HEK293T (cell line): ENCODE data around the gene ANKRD34A.
"Not testable (repeated sequence)": the region's sequence is repeated elsewhere in the genome, so short reads cannot be mapped to it uniquely, and the experiment has no call there.

Source experiments
- CTCF ChIA-PET: fragments of 350-600 bp; formaldehyde crosslinking; extraction: SDS; loops from one replicate; lab custom pipeline; 2021; ENCODE audit warnings: antibody characterized with exemption, inconsistent platforms; lab: Yijun Ruan, JAX
- POLR2A ChIA-PET: fragments of 350-600 bp; formaldehyde crosslinking; extraction: SDS; loops from one replicate; lab custom pipeline; 2020; ENCODE audit warnings: antibody characterized with exemption, inconsistent platforms; lab: Yijun Ruan, JAX
- DNase-seq: peaks from one replicate; pipeline ENCODE4 v3.0.0; 2012; ENCODE audit warnings: mixed read lengths; ENCODE audit errors: extremely low spot score
- ARNT ChIP-seq: fragments of 450-650 bp; IDR thresholded peaks from 2 replicates; pipeline ENCODE4 v1.6.1; 2017; ENCODE audit warnings: mild to moderate bottlenecking
- BHLHE40 ChIP-seq: fragments of 450-650 bp; IDR thresholded peaks from 2 replicates; pipeline ENCODE4 v1.6.1; 2016; ENCODE audit warnings: mild to moderate bottlenecking, moderate library complexity, borderline replicate concordance
- CTBP1 ChIP-seq: fragments of 450-650 bp; IDR thresholded peaks from 2 replicates; pipeline ENCODE4 v1.6.1; 2016; ENCODE audit warnings: borderline replicate concordance
- ELF4 ChIP-seq: fragments of 450-650 bp; IDR thresholded peaks from 2 replicates; pipeline ENCODE4 v1.6.1; 2017; ENCODE audit warnings: antibody characterized with exemption
- FOXA1 ChIP-seq: fragments of 450-650 bp; IDR thresholded peaks from 2 replicates; pipeline ENCODE4 v1.6.1; 2016; ENCODE audit warnings: mild to moderate bottlenecking
- FOXK2 ChIP-seq: fragments of 450-650 bp; IDR thresholded peaks from 2 replicates; pipeline ENCODE4 v1.6.1; 2016; ENCODE audit warnings: mild to moderate bottlenecking
- FOXM1 ChIP-seq: fragments of 450-650 bp; IDR thresholded peaks from 2 replicates; pipeline ENCODE4 v1.6.1; 2017; ENCODE audit warnings: mild to moderate bottlenecking, borderline replicate concordance
- HDGF ChIP-seq: fragments of 450-650 bp; IDR thresholded peaks from 2 replicates; pipeline ENCODE4 v1.6.1; 2017; ENCODE audit warnings: antibody characterized with exemption, borderline replicate concordance
- L3MBTL2 ChIP-seq: fragments of 450-650 bp; conservative IDR thresholded peaks from 2 replicates; pipeline ENCODE4 v1.6.1; 2016; ENCODE audit warnings: mild to moderate bottlenecking
- LEF1 ChIP-seq: fragments of 450-650 bp; IDR thresholded peaks from 2 replicates; pipeline ENCODE4 v1.6.1; 2017; ENCODE audit warnings: mild to moderate bottlenecking, borderline replicate concordance
- NFRKB ChIP-seq: fragments of 450-650 bp; IDR thresholded peaks from 2 replicates; pipeline ENCODE4 v1.6.1; 2016; ENCODE audit warnings: mild to moderate bottlenecking, moderate library complexity
- SP1 ChIP-seq: fragments of 450-650 bp; IDR thresholded peaks from 2 replicates; pipeline ENCODE4 v1.6.1; 2017
- SUZ12 ChIP-seq: fragments of 450-650 bp; IDR thresholded peaks from 2 replicates; pipeline ENCODE4 v1.6.1; 2016; ENCODE audit warnings: mild to moderate bottlenecking
- TARDBP ChIP-seq: fragments of 450-650 bp; IDR thresholded peaks from 2 replicates; pipeline ENCODE4 v1.6.1; 2016
- ZNF384 ChIP-seq: fragments of 450-650 bp; IDR thresholded peaks from 2 replicates; pipeline ENCODE4 v1.6.1; 2016
- TF ChIP-seq, protein P1 (sequence below): fragments of 450-650 bp; IDR thresholded peaks from 2 replicates; pipeline ENCODE4 v1.6.1; 2016

ANKRD34A gene

DNA sequence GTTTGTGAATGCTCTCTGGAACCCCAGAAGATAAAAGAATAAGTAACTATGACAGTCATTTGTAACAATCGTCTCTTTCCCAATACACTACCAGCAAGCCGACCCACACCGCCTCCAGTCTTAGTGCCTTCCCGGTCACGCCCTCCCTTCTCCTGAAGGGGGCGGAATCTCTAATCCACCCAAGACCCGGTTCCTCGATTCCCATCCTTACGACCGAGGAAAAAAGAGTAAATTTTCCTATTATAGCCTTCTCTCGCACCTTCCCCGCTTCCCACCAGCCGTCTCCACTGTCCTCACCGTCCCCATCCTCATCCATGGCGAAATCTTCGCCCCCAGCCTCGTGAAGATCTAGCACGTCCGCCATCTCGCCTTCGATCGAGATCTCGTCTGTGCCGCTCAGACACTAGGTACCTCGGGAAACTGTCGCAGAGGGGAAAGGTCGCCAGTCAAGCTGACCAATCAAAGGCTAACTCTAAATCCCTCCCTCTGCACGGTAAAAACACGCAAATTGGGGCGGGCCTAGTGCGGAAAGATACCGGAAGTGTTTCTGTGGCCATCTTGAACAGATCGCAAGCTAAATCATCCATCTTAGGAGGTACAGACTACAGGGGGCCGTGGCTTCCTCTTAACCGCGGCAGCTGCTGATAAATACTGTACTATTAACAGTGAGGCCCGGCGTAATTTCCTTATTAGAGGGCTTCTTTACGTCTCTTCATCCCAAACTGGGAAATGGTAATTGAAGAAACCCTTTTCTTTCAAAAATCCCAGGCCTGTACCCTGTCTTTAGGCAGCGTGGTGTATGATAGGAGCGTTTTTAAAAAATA lies 37.1 kb downstream of the ANKRD34A start, which contains the start of gene RBM8A:
TSS of gene RBM8A (minus strand) at position 422 of the 824 bp plus-strand sequence. CDS start at position 364, 58 bp downstream.
- no peak for TF ChIP-seq ARNT
- TF ChIP-seq FOXM1: no peak
- TF ChIP-seq SUZ12: no peak
- peak; percentile 97 for TF ChIP-seq L3MBTL2
- no peak; the same call in 1 of the 2 replicates for TF ChIP-seq CTBP1
- TF ChIP-seq, protein P1, sequence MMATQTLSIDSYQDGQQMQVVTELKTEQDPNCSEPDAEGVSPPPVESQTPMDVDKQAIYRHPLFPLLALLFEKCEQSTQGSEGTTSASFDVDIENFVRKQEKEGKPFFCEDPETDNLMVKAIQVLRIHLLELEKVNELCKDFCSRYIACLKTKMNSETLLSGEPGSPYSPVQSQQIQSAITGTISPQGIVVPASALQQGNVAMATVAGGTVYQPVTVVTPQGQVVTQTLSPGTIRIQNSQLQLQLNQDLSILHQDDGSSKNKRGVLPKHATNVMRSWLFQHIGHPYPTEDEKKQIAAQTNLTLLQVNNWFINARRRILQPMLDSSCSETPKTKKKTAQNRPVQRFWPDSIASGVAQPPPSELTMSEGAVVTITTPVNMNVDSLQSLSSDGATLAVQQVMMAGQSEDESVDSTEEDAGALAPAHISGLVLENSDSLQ: peak; percentile 90
- TF ChIP-seq NFRKB: peak; percentile 90
- TF ChIP-seq TARDBP: peak; percentile 65; the same call in 1 of the 2 replicates
- TF ChIP-seq FOXA1: no peak
- no peak for TF ChIP-seq HDGF
- TF ChIP-seq SP1: no peak
- TF ChIP-seq ELF4: peak; percentile 95
- TF ChIP-seq LEF1: no peak
- no peak for TF ChIP-seq BHLHE40
- TF ChIP-seq ZNF384: no peak
- TF ChIP-seq FOXK2: peak; percentile 23; the same call in 1 of the 2 replicates
- ChIA-PET CTCF (interaction anchor here (0.6 to 1.7 kb wide), 12 partner anchors 15 to 170 kb away, joined by 3 to 6 read pairs (median 3); partner anchors contain the start of genes ANKRD34A, LIX1L and POLR3GL), POLR2A (interaction anchor here (0.7 to 4.7 kb wide), 33 partner anchors 9 to 111 kb away, joined by 3 to 90 read pairs (median 6); partner anchors contain the start of genes ANKRD34A, ITGA10, LIX1L and NUDT17)
- DNase-seq: peak; percentile 92

DNA sequence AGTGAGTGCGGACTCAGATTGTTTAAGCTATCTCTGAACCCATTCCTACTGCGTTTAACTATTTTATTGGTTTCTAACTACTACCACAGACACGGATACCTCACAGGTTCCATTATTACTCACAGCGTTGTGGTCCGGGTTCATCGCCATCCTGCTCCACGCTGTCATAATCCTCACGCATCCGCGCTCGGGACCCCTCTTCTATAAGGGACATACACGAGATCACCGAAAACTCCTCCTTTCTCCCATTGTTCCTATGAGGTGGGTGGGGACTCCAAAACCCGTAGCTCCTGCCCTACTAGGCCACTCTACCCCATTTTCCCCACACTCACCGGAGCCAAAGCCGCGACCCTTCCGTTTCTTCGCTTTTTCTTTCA lies 37.7 kb downstream of the ANKRD34A start:
- ChIA-PET POLR2A (interaction anchor here (0.9 to 4.7 kb wide), 15 partner anchors 9 to 111 kb away, joined by 4 to 90 read pairs (median 10); partner anchors contain the start of genes ANKRD34A, LIX1L, PEX11B and PIAS3), CTCF (interaction anchor here (0.9 to 1.7 kb wide), 6 partner anchors 16 to 59 kb away, joined by 3 to 6 read pairs (median 4); partner anchors contain the start of gene LIX1L)
- no peak for TF ChIP-seq NFRKB
- no peak for TF ChIP-seq ARNT
- no peak for TF ChIP-seq LEF1
- no peak for TF ChIP-seq TARDBP
- TF ChIP-seq BHLHE40: no peak
- no peak for TF ChIP-seq FOXK2
- TF ChIP-seq SP1: no peak
- TF ChIP-seq HDGF: no peak
- TF ChIP-seq, protein P1: no peak
- no peak for TF ChIP-seq L3MBTL2
- TF ChIP-seq SUZ12: no peak
- no peak for TF ChIP-seq CTBP1
- TF ChIP-seq FOXA1: no peak
- TF ChIP-seq ZNF384: no peak
- no peak for TF ChIP-seq ELF4
- no peak for TF ChIP-seq FOXM1
- no peak for DNase-seq

DNA sequence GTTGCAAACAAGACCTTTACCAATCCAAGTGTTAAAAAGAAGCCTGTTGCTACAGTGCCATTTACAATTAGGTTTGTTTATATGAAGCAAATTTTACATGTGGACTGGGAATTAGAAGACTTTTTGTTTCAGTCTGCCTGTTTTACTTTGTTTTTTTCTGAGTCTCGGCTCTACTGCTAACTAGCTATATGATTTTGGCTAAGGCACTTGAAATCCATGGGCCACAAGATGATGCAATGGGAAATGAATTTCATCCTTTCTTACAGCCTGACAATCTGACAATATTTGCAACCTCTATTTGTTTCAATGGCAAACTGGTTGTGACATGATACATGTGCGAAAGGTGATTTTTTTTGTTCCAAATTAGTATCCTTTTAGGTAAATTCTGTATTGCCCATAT lies 42.1 kb downstream of the ANKRD34A start:
- TF ChIP-seq L3MBTL2 (no peak), TARDBP (no peak), SUZ12 (no peak), CTBP1 (no peak), SP1 (no peak), FOXK2 (no peak), ARNT (no peak), ELF4 (no peak), BHLHE40 (no peak), LEF1 (no peak), HDGF (no peak), FOXM1 (no peak), ZNF384 (no peak), FOXA1 (no peak), NFRKB (no peak)
- TF ChIP-seq, protein P1: no peak
- ChIA-PET CTCF (no interaction called here), POLR2A (interaction anchor here (0.7 kb wide), 1 partner anchor 42 kb away, joined by 3 read pairs; the partner anchor contains the start of genes ANKRD34A and POLR3GL)
- no peak for DNase-seq

DNA sequence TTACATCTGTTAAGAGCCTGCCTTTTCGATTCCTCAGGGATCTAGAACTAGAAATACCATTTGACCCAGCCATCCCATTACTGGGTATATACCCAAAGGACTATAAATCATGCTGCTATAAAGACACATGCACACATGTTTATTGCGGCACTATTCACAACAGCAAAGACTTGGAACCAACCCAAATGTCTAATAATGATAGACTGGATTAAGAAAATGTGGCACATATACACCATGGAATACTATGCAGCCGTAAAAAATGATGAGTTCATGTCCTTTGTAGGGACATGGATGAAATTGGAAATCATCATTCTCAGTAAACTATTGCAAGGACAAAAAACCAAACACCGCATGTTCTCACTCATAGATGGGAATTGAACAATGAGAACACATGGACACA lies 44.1 kb downstream of the ANKRD34A start:
- DNase-seq, POLR2A ChIA-PET, CTCF ChIA-PET: not testable (repeated sequence)

DNA sequence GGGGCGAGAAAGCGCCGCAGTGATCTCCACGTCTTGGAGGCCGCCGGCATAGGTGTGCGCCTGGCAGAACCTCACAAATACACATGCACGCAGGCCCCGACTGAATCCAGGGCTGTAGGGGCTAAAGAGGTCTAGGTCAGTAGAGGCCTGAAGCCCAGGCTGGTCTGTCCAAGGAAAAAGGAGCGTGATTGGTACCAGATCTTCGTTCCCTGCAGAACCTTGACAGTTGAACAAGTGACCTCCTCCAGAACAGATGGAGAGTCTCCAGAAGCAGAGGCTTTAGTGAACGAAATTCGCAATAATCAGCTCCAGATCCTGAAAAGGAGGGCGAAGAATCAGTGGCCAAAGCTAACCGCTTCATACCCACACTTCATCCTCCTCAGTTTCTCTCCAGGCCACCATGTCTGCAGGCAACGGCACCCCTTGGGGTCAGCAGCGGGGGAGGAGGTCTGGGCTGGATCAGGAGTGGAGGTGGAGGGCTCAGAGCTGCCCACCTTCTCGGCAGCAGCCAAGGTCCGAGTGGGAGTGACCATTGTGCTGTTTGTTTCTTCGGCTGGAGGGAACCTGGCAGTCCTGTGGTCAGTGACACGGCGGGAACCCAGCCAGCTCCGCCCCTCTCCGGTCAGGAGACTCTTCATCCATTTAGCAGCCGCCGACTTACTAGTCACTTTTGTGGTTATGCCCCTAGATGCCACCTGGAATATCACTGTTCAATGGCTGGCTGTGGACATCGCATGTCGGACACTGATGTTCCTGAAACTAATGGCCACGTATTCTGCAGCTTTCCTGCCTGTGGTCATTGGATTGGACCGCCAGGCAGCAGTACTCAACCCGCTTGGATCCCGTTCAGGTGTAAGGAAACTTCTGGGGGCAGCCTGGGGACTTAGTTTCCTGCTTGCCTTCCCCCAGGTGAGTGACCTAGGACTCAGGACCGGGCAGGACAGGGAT lies 45.1 kb downstream of the ANKRD34A start:
- no peak for DNase-seq
- TF ChIP-seq ZNF384 (no peak), FOXK2 (no peak), ELF4 (no peak), TARDBP (no peak), SUZ12 (no peak), SP1 (no peak), CTBP1 (no peak), BHLHE40 (no peak), FOXA1 (no peak), L3MBTL2 (no peak), ARNT (no peak), LEF1 (no peak), HDGF (no peak), NFRKB (no peak), FOXM1 (no peak)
- TF ChIP-seq, protein P1: no peak

More for the DNA sequence above, 45.1 kb downstream of the ANKRD34A start:
- POLR2A ChIA-PET: interaction anchor here (0.6 to 4.0 kb wide), 10 partner anchors 9 to 118 kb away, joined by 3 to 42 read pairs (median 8); partner anchors contain the start of genes ANKRD34A, ITGA10, LIX1L and PIAS3
- CTCF ChIA-PET: interaction anchor here (0.6 to 1.0 kb wide), 3 partner anchors 10 to 74 kb away, joined by 3 to 4 read pairs (median 3); partner anchors contain the start of genes ITGA10 and NUDT17
